Stimulated activated CD8-positive, alpha-beta memory T cell treated with anti-CD3 and anti-CD28 coated beads, Interleukin-12 subunit alpha, Interleukin-12 subunit beta, amount 100 ng/mL, for 4 hours (primary cell): ENCODE results near the gene MASP1.
"Not testable (repeated sequence)": the region's sequence is repeated elsewhere in the genome, so short reads cannot be mapped to it uniquely, and the experiment has no call there.

ENCODE experiments used
- DNase-seq: peaks from one replicate; pipeline ENCODE4 v3.0.0-alpha.2; 2020; ENCODE audit warnings: low read depth

Gene MASP1

DNA sequence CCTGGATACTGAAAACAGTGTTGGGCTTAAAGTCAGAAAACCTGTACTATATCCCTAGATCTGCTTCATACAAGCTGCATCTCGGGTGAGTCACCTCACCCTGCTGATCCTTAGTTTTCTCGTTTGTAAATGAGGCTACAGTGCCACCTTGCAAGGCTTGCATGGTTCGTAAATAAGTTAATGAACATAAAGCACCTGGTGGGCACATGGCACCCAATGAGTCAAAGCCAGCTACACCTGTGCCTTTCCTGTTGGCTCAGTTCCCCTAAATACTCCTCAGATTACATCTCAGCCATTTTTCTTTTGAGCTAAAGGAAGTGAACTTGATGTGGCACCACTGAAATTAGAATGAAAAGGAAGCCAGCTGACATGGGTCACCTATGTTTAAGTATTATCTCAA lies 67.7 kb downstream of the MASP1 start:
- no peak for DNase-seq

GRCh38 chr3:187222801-187223200 lies 68.7 kb downstream of the MASP1 start:
- no peak for DNase-seq

DNA sequence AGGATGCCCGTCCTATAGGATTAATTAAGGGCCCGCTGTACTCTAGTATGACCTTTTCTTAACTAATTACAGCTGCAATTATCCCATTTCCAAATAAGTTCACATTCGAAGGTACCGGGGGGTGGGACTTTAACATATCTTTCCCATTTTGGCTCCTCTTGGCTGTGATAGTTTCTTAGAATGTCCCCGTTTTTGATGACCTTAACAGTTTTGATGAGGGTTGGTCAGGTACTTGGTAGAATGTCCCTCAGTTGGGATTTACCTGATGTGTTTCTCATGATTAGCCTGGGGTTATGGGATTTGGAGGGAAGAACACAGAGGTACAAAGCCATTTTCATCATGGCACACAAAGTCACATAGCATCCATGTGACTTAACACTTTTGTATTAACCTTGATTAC lies 76.1 kb downstream of the MASP1 start:
- no peak for DNase-seq

GRCh38 chr3:187213616-187214015 lies 77.9 kb downstream of the MASP1 start:
- no peak for DNase-seq

DNA sequence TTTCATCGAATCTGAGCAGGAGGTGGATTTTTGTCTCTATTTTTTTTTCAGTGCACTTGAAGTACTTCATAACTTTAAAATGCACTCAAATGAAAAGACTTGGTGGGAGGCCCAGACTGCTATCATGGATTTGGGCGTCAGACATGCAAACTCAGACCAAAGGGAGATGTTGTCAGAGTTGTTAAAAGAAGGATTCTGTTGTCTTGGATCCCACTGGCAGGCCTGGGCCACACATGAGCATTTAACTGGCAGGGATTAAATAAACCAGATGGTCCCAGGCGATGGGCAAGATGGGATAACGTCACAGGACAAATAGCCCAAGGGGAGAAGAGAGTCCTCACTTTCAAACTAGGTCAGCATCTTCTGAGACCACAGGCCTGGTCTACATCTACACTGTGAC lies 78.8 kb downstream of the MASP1 start:
- DNase-seq, result no peak

DNA sequence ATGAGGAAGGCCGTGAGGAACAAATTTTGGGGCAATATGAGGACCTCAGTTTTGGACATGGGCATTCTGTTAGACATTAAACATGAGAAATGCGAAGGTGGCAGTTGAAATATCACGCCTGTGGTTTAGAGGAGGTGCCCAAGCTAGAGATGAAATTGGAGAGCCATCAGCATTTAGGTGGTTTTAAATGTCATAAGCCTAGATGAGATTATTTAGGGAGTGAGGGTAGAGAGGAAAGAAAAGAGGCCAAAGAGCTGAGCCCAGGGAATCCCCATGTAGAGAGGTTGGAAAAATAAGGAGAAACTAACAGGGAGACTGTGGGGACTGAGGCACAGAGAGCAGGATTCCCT lies 79.4 kb downstream of the MASP1 start:
- no peak for DNase-seq

GRCh38 chr3:187211532-187212195 lies 79.9 kb downstream of the MASP1 start:
- no peak for DNase-seq

- DNase-seq, result no peak
Observed at GRCh38 chr3:187210545-187211327, 80.8 kb downstream of the MASP1 start.

GRCh38 chr3:187210091-187210490 lies 81.4 kb downstream of the MASP1 start:
- DNase-seq, result no peak

DNA sequence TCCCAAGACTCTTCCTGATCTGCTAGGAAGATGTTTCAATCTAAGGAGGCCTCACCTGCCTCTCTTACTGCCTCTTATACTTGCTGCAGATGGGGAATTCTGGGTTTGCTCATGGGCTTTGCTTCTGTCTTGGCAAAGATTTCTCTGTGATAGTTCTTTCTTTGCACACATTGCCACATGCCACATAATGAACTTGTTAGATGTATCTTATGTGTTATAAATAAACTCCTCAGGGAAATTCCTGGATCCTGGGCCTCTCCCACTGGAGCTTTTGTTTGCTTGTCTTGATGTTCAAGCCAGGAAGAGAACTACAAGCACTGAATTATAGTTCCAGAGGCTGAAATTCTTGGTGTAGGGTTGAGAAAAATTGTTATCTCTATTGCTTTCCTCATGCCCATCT lies 82.0 kb downstream of the MASP1 start:
- no peak for DNase-seq

GRCh38 chr3:187208159-187208558 lies 83.4 kb downstream of the MASP1 start:
- no peak for DNase-seq

- DNase-seq, result no peak
Observed at GRCh38 chr3:187207624-187208023, 83.9 kb downstream of the MASP1 start.

GRCh38 chr3:187207062-187207461 lies 84.5 kb downstream of the MASP1 start:
- no peak for DNase-seq

DNA sequence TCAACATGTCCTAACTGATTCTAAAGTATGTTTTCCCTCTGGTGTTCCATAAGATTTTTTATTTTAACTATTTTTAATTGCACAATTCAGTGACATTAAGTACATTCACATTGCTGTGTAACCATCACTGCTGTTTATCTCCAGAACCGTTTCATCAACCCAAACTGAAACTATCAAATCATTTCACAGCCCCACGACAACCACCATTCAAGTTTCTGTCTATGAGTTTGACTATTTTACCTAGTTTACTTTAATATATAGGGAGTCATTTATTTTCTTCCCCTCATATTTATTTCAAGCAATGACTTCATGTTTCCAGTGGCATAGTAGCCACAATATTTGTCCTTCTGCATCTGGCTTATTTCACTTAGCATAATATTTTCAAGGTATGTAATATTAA lies 85.9 kb downstream of the MASP1 start:
- DNase-seq, result no peak

DNA sequence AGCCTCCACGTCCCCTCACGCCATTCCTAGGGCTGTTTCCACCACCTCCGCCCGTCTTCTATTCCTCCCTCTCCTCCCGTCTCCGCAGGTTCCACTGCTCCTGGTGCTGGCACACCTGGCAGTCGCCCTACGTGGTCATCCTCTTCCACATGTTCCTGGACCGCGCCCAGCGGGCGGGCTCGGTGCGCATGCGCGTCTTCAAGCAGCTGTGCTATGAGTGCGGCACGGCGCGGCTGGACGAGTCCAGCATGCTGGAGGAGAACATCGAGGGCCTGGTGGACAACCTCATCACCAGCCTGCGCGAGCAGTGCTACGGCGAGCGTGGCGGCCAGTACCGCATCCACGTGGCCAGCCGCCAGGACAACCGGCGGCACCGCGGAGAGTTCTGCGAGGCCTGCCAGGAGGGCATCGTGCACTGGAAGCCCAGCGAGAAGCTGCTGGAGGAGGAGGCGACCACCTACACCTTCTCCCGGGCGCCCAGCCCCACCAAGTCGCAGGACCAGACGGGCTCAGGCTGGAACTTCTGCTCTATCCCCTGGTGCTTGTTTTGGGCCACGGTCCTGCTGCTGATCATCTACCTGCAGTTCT lies 92.0 kb downstream of the MASP1 start:
- not testable (repeated sequence) for DNase-seq

GRCh38 chr3:187198490-187198889 lies 93.0 kb downstream of the MASP1 start:
- no peak for DNase-seq

GRCh38 chr3:187197335-187197649 lies 94.2 kb downstream of the MASP1 start, which contains the start of gene RTP1:
Gene RTP1 (plus strand): TSS chr3:187197486. CDS start chr3:187197516, 30 bp downstream.
- no peak for DNase-seq

DNA sequence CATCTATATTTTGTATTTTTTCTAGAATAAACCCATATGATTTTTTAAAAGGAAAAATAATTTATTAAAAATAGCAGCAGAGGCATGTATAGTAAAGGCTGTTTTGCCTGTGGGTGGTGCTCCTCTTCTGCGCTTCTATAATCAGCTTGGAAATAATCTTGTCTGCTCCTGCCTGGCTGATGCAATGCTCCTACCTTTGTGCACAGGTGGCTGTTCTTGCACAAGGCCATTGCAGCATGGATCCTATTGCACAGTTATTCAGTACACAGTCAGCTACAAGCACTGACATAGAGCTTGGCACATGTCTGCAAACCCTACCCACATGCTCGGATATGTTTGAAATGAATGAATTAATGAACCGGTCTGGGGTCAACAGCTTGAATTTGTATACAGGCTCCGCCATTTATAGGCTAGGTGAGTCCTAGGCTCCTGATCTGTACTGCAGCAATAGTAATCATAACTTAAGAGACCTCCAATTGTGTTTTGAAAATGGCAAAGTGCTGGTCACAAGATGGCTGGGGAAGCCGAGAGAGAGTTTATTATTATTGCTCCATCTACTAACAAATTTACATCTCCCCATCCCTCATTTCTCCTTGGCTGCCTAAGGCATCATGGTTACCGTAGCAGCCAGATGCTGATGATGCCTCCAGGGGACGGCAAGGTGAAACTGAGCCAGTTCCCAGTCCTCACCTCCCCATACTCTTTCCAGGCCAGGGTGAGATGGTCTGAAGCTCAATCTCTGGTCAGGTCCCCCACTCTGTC lies 94.8 kb downstream of the MASP1 start:
- DNase-seq, result no peak

- no peak for DNase-seq
Observed at GRCh38 chr3:187193181-187193580, 98.4 kb downstream of the MASP1 start.

DNA sequence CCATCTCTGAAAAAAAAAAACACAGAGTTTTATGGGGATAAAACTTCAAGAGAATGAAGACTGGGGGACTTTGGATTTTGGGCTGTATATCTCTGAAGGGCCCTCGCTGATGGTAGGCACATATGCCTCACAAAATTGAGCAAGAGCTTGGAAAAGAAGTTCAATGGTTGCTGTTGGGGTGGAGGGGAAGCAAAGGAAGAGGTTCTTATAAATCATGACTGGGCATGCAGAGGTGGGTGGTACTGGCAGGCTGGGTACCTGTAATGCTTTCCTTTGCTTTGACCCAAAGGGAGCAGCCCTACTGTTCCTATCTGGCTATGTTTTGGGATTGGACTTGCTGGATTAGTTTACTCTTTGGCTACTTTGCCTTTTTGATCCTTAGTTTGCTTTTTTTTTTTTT lies 100.3 kb downstream of the MASP1 start:
- DNase-seq, result no peak

DNA sequence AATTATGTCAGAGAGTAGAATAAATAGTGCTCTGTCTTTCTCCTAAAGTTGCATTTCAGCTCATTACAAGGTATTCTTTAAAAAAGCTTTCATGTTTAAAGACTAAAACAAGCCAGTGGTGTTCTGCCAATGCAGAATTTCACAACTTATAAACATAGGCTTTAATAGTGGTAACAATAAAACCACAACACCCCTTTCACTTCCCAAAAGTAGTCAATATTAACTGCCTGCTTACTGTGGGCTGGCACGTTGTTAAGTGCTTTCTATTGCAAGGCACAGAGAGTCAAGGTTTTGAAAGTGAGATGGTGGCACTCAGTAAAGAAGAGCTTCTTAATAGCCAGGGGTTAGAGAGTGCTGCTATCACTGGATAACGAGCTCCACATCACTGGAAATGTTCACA lies 102.6 kb downstream of the MASP1 start:
- no peak for DNase-seq

- DNase-seq, result no peak
Observed at GRCh38 chr3:187186801-187187421, 104.6 kb downstream of the MASP1 start.
